HepG2 (cell line): Measurements from ENCODE around the gene ANKRD13D. TPM values are rescaled to one million over a fixed set of nuclear protein-coding genes. Genes with fewer than 3 reads are reported as not detected.

Experiments used
- FOXC1 ChIP-seq: sonication (generic); formaldehyde crosslinking; IDR thresholded peaks from 2 replicates; pipeline ENCODE4 v1.8.0; 2022; ENCODE audit warnings: mild to moderate bottlenecking, missing genetic modification reagents, borderline replicate concordance
- HDAC6 ChIP-seq: fragments of 200-600 bp; sonication (generic); IDR thresholded peaks from 2 replicates; pipeline ENCODE4 v1.7.0; 2017; ENCODE audit warnings: mild to moderate bottlenecking, antibody characterized with exemption, low read length, low read depth
- KAT2B ChIP-seq: fragments of 150-350 bp; IDR thresholded peaks from 2 replicates; pipeline ENCODE4 v1.6.1; 2014; ENCODE audit warnings: low read depth, low read length, borderline replicate concordance
- NFYC ChIP-seq: IDR thresholded peaks from 2 replicates; pipeline ENCODE4 v1.6.1; 2016; ENCODE audit warnings: missing genetic modification reagents, missing compliant biosample characterization
- RFX5 ChIP-seq: IDR thresholded peaks from 2 replicates; pipeline ENCODE4 v1.6.1; 2011; ENCODE audit warnings: low read depth, low read length, improper control_type of control experiment
- TAF1 ChIP-seq: sonication (generic); formaldehyde crosslinking; IDR thresholded peaks from 2 replicates; pipeline ENCODE4 v1.4.0; 2020; ENCODE audit warnings: missing genetic modification reagents
- TSC22D2 ChIP-seq: sonication (generic); formaldehyde crosslinking; IDR thresholded peaks from 2 replicates; pipeline ENCODE4 v1.5.1; 2020; ENCODE audit warnings: missing genetic modification reagents, mild to moderate bottlenecking, borderline replicate concordance
- ZNF713 ChIP-seq: sonication (generic); formaldehyde crosslinking; IDR thresholded peaks from 2 replicates; pipeline ENCODE4 v1.4.0; 2020; ENCODE audit warnings: mild to moderate bottlenecking, missing genetic modification reagents
- ZNF761 ChIP-seq: sonication (generic); formaldehyde crosslinking; conservative IDR thresholded peaks from 2 replicates; pipeline ENCODE4 v1.4.0; 2020; ENCODE audit warnings: mild to moderate bottlenecking, missing genetic modification reagents
- ZNF782 ChIP-seq: sonication (generic); formaldehyde crosslinking; IDR thresholded peaks from 2 replicates; pipeline ENCODE4 v1.4.0; 2020; ENCODE audit warnings: missing genetic modification reagents, mild to moderate bottlenecking, borderline replicate concordance
- ZNF850 ChIP-seq: sonication (generic); formaldehyde crosslinking; conservative IDR thresholded peaks from 2 replicates; pipeline ENCODE4 v1.9.0; 2021; ENCODE audit warnings: mild to moderate bottlenecking, missing genetic modification reagents
- polyA plus RNA-seq, 8 experiments: library from polyadenylated mRNA; depleted of rRNA in 3 of 8; stranded (reverse) in 7 of 8; unstranded in 1 of 8; fragments of >200 nt; fragmentation: Illumina TruSeq in 4 of 8; extraction: Trizol in 4 of 8; gene quantifications; 2 replicates each; pipeline versions ENCODE4 v1.2.1 to v1.2.3, GENCODE V29; 2011 to 2016; ENCODE audit warnings: low read depth in 4 of 8, missing spikeins in 1 of 8, mixed read lengths in 1 of 8; ENCODE audit not compliant: insufficient read depth in 1 of 8
- total RNA-seq, 5 experiments: library from RNA; depleted of rRNA; stranded (reverse); fragments of >200 nt; fragmentation: Illumina TruSeq; extraction: Trizol; gene quantifications; 2 replicates each; pipeline ENCODE4 v1.2.3, GENCODE V29; 2016; ENCODE audit warnings: low read depth in 1 of 5
- TF ChIP-seq, protein P1 (sequence below): sonication (generic); formaldehyde crosslinking; IDR thresholded peaks from 2 replicates; pipeline ENCODE4 v1.9.0; 2021; ENCODE audit warnings: mild to moderate bottlenecking, missing genetic modification reagents
- TF ChIP-seq, protein P2 (sequence below): sonication (generic); formaldehyde crosslinking; IDR thresholded peaks from 2 replicates; pipeline ENCODE4 v1.8.0; 2022; ENCODE audit warnings: mild to moderate bottlenecking, missing genetic modification reagents
- TF ChIP-seq, protein P3 (sequence below): sonication (generic); formaldehyde crosslinking; IDR thresholded peaks from 2 replicates; pipeline ENCODE4 v1.5.1; 2020; ENCODE audit warnings: missing genetic modification reagents, mild to moderate bottlenecking, borderline replicate concordance

Gene ANKRD13D
- total and polyA plus RNA-seq, 2 of the 13 experiments (the other 11 are each of a cell fraction or from before 2014, with no cell fraction given), result 18.6 to 27.3 TPM

DNA sequence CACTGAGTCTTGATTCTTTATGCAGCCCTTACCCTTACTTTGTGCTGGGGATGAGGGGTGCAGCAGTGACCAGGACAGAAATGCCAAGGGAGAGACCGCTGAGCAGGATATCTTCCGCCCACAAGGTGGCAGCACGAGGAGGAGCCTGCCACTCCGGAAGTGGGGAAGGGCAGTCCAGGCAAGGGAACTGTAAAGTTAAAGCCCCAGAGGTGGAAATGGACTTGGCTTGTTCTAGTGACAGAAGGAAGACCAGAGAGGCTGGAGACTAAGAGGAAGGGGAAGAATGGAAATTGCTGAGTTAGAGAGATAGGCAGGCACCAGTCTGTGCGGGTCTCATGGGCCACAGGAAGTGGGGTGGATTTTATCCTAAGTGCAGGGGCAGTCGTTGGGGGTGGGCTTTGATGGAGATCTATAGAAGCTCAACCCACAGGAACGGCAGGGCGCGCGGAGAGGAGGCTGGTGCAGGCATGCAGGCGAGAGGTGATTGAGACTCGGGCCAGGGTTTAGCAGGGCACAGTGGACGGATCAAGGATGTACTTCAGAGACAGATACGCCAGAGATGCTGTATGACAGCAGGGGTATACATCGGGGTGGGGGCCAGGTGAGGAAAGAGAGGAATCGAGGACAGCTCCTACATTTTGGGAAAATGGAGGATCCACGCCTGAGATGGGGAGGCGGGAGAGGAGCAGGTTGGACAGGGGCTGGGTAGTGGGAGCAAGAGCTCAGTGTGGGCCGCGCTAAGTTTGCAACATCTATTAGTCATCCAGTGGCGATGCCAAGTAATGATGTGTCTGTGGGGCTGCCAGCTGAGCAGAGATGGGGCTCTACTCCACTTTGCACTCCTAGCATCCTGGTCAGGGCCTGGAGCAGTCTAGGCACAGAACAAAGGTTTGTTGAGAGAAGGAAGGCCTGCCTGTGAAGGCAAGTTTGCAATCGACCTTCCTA is 26.1 kb upstream of the ANKRD13D start (continued):
- TF ChIP-seq, protein P1, sequence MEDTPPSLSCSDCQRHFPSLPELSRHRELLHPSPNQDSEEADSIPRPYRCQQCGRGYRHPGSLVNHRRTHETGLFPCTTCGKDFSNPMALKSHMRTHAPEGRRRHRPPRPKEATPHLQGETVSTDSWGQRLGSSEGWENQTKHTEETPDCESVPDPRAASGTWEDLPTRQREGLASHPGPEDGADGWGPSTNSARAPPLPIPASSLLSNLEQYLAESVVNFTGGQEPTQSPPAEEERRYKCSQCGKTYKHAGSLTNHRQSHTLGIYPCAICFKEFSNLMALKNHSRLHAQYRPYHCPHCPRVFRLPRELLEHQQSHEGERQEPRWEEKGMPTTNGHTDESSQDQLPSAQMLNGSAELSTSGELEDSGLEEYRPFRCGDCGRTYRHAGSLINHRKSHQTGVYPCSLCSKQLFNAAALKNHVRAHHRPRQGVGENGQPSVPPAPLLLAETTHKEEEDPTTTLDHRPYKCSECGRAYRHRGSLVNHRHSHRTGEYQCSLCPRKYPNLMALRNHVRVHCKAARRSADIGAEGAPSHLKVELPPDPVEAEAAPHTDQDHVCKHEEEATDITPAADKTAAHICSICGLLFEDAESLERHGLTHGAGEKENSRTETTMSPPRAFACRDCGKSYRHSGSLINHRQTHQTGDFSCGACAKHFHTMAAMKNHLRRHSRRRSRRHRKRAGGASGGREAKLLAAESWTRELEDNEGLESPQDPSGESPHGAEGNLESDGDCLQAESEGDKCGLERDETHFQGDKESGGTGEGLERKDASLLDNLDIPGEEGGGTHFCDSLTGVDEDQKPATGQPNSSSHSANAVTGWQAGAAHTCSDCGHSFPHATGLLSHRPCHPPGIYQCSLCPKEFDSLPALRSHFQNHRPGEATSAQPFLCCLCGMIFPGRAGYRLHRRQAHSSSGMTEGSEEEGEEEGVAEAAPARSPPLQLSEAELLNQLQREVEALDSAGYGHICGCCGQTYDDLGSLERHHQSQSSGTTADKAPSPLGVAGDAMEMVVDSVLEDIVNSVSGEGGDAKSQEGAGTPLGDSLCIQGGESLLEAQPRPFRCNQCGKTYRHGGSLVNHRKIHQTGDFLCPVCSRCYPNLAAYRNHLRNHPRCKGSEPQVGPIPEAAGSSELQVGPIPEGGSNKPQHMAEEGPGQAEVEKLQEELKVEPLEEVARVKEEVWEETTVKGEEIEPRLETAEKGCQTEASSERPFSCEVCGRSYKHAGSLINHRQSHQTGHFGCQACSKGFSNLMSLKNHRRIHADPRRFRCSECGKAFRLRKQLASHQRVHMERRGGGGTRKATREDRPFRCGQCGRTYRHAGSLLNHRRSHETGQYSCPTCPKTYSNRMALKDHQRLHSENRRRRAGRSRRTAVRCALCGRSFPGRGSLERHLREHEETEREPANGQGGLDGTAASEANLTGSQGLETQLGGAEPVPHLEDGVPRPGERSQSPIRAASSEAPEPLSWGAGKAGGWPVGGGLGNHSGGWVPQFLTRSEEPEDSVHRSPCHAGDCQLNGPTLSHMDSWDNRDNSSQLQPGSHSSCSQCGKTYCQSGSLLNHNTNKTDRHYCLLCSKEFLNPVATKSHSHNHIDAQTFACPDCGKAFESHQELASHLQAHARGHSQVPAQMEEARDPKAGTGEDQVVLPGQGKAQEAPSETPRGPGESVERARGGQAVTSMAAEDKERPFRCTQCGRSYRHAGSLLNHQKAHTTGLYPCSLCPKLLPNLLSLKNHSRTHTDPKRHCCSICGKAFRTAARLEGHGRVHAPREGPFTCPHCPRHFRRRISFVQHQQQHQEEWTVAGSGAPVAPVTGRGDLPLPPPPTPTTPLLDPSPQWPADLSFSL, result no peak
- TF ChIP-seq RFX5, result no peak
- no peak for TF ChIP-seq HDAC6
- TF ChIP-seq, protein P2, sequence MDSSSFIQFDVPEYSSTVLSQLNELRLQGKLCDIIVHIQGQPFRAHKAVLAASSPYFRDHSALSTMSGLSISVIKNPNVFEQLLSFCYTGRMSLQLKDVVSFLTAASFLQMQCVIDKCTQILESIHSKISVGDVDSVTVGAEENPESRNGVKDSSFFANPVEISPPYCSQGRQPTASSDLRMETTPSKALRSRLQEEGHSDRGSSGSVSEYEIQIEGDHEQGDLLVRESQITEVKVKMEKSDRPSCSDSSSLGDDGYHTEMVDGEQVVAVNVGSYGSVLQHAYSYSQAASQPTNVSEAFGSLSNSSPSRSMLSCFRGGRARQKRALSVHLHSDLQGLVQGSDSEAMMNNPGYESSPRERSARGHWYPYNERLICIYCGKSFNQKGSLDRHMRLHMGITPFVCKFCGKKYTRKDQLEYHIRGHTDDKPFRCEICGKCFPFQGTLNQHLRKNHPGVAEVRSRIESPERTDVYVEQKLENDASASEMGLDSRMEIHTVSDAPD (CRISPR knock-in tag), result no peak
- TF ChIP-seq ZNF782 (CRISPR knock-in tag), result no peak
- no peak for TF ChIP-seq ZNF850 (CRISPR knock-in tag)
- TF ChIP-seq, protein P3, sequence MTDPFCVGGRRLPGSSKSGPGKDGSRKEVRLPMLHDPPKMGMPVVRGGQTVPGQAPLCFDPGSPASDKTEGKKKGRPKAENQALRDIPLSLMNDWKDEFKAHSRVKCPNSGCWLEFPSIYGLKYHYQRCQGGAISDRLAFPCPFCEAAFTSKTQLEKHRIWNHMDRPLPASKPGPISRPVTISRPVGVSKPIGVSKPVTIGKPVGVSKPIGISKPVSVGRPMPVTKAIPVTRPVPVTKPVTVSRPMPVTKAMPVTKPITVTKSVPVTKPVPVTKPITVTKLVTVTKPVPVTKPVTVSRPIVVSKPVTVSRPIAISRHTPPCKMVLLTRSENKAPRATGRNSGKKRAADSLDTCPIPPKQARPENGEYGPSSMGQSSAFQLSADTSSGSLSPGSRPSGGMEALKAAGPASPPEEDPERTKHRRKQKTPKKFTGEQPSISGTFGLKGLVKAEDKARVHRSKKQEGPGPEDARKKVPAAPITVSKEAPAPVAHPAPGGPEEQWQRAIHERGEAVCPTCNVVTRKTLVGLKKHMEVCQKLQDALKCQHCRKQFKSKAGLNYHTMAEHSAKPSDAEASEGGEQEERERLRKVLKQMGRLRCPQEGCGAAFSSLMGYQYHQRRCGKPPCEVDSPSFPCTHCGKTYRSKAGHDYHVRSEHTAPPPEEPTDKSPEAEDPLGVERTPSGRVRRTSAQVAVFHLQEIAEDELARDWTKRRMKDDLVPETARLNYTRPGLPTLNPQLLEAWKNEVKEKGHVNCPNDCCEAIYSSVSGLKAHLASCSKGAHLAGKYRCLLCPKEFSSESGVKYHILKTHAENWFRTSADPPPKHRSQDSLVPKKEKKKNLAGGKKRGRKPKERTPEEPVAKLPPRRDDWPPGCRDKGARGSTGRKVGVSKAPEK (CRISPR knock-in tag), result no peak
- no peak for TF ChIP-seq KAT2B
- TF ChIP-seq ZNF761 (CRISPR knock-in tag), result no peak
- no peak for TF ChIP-seq NFYC (CRISPR knock-in tag)
- no peak for TF ChIP-seq TSC22D2 (CRISPR knock-in tag)
- TF ChIP-seq FOXC1 (CRISPR knock-in tag), result no peak
- TF ChIP-seq TAF1 (CRISPR knock-in tag), result peak; percentile 25; the same call in 1 of the 2 replicates
- TF ChIP-seq ZNF713 (CRISPR knock-in tag), result no peak
